GM18508 (cell line): ENCODE data around the gene TNF.
A peak's percentile ranks its signal among the peaks of the same experiment; 100 is the strongest.
"Not testable (repeated sequence)": the region's sequence is repeated elsewhere in the genome, so short reads cannot be mapped to it uniquely, and the experiment has no call there.

Source experiments
- ATAC-seq: cut with Tn5 transposase; IDR thresholded peaks from one replicate; pipeline ENCODE4 v1.9.1; 2021; ENCODE audit warnings: moderate number of reproducible peaks; ENCODE audit not compliant: insufficient read depth, unreplicated experiment

The TNF gene

GRCh38 chr6:31586599-31587281 is 11.4 kb downstream of the TNF start:
- no peak for ATAC-seq

- no peak for ATAC-seq
These were observed 12.7 kb downstream of the TNF start for GRCh38 chr6:31587791-31588777.

GRCh38 chr6:31588871-31589650 is 13.7 kb downstream of the TNF start:
- ATAC-seq = no peak

- ATAC-seq = not testable (repeated sequence)
These were observed 15.3 kb downstream of the TNF start for GRCh38 chr6:31590691-31591090.

GRCh38 chr6:31592396-31592771 is 17.0 kb downstream of the TNF start:
- ATAC-seq = no peak

- no peak for ATAC-seq
These were observed 21.6 kb downstream of the TNF start for GRCh38 chr6:31597006-31597405.

GRCh38 chr6:31607317-31607716 is 32.0 kb downstream of the TNF start:
- ATAC-seq = no peak

GRCh38 chr6:31609519-31610406 is 34.4 kb downstream of the TNF start:
- ATAC-seq = no peak

GRCh38 chr6:31610968-31611367 is 35.6 kb downstream of the TNF start:
- ATAC-seq = no peak

GRCh38 chr6:31614075-31614619 is 38.8 kb downstream of the TNF start:
- ATAC-seq = no peak

GRCh38 chr6:31614684-31615578 is 39.6 kb downstream of the TNF start, which contains the start of gene AIF1:
AIF1 (plus strand) TSS chr6:31615234; CDS start chr6:31615330, 96 bp downstream.
- no peak for ATAC-seq

- no peak for ATAC-seq
These were observed 40.4 kb downstream of the TNF start for GRCh38 chr6:31615748-31616147.

GRCh38 chr6:31617010-31617409 is 41.6 kb downstream of the TNF start:
- no peak for ATAC-seq

- peak; percentile 60 for ATAC-seq
These were observed 44.6 kb downstream of the TNF start for GRCh38 chr6:31619805-31620585.

- peak; percentile 8 for ATAC-seq
These were observed 45.4 kb downstream of the TNF start, which contains the start of gene PRRC2A for GRCh38 chr6:31620586-31621319. PRRC2A (plus strand) TSS chr6:31620715; CDS start chr6:31622790, 2,075 bp downstream.

GRCh38 chr6:31621320-31621939 is 46.1 kb downstream of the TNF start:
- no peak for ATAC-seq
